C4-2B (cell line): ENCODE data around the gene DEAF1.

Source experiments
- ZFX ChIP-seq: fragments of 450-650 bp; IDR thresholded peaks from 2 replicates; pipeline ENCODE4 v1.6.1; 2017
- TF ChIP-seq, protein P1 (sequence below): fragments of 450-650 bp; conservative IDR thresholded peaks from 2 replicates; pipeline ENCODE4 v1.5.1; 2017; ENCODE audit warnings: mild to moderate bottlenecking

DNA sequence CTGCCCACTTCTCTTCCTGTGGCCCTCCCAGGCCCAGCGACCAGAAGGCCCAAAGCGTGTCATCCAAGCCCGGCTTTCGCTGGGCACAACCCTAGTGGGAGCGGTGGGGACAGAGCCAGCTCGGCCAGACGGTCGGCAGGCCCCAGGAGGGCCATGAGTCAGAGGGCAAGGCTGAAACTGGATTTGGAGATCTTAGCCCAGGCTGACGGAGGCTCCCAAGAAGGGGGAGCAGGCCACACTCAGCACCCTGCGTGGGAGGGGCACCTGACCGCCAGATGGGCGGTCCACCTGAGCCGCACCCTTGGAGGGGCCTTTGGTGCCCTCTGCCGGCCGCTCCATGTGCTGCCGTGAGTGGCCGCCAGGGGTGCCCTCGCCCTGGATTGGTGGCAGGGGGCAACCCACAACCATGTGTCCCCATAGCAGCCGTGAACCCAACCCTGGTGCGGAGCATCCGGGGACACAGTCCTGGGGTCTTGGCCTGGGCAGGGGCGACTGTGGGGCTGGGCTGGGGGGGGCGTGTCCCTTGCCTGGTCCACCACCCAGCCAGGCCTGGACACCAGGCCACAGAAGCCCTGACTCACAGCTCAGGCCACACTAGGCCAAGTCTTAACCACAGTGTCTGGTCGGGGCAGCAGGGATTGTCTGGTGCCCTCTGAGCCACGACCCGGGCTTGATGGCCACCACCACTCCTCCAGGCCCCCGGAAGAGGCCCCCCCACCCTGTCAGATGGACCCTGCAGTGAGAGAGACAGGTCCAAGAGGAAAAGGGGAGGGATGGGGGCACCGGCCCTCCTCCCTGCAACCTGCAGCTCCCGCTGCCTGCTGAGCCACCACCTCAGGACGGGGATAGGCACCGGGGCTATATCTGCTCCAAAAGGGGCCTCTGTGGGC, 33.1 kb upstream of the DEAF1 start:
- TF ChIP-seq, protein P1, sequence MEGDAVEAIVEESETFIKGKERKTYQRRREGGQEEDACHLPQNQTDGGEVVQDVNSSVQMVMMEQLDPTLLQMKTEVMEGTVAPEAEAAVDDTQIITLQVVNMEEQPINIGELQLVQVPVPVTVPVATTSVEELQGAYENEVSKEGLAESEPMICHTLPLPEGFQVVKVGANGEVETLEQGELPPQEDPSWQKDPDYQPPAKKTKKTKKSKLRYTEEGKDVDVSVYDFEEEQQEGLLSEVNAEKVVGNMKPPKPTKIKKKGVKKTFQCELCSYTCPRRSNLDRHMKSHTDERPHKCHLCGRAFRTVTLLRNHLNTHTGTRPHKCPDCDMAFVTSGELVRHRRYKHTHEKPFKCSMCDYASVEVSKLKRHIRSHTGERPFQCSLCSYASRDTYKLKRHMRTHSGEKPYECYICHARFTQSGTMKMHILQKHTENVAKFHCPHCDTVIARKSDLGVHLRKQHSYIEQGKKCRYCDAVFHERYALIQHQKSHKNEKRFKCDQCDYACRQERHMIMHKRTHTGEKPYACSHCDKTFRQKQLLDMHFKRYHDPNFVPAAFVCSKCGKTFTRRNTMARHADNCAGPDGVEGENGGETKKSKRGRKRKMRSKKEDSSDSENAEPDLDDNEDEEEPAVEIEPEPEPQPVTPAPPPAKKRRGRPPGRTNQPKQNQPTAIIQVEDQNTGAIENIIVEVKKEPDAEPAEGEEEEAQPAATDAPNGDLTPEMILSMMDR: peak; percentile 98
- no peak for TF ChIP-seq ZFX
